Tibial nerve (tissue), 4 donors: ENCODE data around the gene ARL14EPL.

Experiments
- EP300 ChIP-seq, 2 donors: sonication (generic); formaldehyde crosslinking; IDR thresholded peaks; one replicate each; pipeline ENCODE4 v1.6.1; 2017; ENCODE audit warnings: antibody characterized with exemption in 2 of 2, mild to moderate bottlenecking in 1 of 2
- TF ChIP-seq, protein P1 (sequence below), 5 experiments: fragments of 200-600 bp in 3 of 5; fragments of 450-650 bp in 2 of 5; sonication (generic) in 3 of 5; IDR thresholded peaks; one replicate each; pipeline ENCODE4 v1.5.1; 2016 to 2019; ENCODE audit warnings: antibody characterized with exemption in 5 of 5, mild to moderate bottlenecking in 3 of 5, moderate library complexity in 2 of 5

DNA sequence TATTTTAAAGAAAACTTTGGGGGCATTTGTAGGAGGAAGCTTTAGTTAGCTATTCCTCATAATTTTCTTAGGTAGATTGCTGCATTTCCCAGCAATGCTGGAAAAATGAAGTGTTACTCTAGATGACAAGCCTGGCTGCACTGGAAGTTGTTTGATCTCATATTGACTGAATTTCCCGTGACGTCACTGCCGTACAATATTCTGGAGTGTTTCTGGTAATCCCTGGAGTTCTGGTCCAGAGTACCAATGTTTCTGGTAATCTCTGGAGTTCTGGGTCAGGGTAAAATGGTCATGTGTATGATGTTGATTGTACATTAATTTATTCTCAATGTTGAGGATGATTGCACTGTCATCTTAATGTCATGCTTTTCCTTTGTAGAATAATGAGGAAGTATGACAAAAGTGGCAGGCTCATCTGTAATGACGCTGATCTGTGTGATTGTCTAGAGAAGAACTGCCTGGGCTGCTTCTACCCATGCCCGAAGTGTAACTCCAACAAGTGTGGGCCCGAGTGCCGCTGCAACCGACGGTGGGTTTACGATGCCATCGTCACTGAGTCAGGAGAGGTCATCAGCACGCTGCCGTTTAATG is 26.2 kb downstream of the ARL14EPL start:
- TF ChIP-seq, protein P1, sequence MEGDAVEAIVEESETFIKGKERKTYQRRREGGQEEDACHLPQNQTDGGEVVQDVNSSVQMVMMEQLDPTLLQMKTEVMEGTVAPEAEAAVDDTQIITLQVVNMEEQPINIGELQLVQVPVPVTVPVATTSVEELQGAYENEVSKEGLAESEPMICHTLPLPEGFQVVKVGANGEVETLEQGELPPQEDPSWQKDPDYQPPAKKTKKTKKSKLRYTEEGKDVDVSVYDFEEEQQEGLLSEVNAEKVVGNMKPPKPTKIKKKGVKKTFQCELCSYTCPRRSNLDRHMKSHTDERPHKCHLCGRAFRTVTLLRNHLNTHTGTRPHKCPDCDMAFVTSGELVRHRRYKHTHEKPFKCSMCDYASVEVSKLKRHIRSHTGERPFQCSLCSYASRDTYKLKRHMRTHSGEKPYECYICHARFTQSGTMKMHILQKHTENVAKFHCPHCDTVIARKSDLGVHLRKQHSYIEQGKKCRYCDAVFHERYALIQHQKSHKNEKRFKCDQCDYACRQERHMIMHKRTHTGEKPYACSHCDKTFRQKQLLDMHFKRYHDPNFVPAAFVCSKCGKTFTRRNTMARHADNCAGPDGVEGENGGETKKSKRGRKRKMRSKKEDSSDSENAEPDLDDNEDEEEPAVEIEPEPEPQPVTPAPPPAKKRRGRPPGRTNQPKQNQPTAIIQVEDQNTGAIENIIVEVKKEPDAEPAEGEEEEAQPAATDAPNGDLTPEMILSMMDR (IDR thresholded peaks at IDR 0.05), result no peak
- TF ChIP-seq EP300 (IDR thresholded peaks at IDR 0.05), result no peak
